PC-9 (cell line): ENCODE results near the gene CFL1.

Source experiments
- CTCF ChIP-seq: fragments of 200-600 bp; sonication (generic); conservative IDR thresholded peaks from 2 replicates; pipeline ENCODE4 v1.6.1; 2017; ENCODE audit warnings: mixed run types, antibody characterized with exemption, mild to moderate bottlenecking, moderate library complexity
- EZH2 ChIP-seq: fragments of 200-600 bp; sonication (generic); IDR thresholded peaks from 2 replicates; pipeline ENCODE4 v1.8.0; 2017; ENCODE audit warnings: antibody characterized with exemption, low read depth

DNA sequence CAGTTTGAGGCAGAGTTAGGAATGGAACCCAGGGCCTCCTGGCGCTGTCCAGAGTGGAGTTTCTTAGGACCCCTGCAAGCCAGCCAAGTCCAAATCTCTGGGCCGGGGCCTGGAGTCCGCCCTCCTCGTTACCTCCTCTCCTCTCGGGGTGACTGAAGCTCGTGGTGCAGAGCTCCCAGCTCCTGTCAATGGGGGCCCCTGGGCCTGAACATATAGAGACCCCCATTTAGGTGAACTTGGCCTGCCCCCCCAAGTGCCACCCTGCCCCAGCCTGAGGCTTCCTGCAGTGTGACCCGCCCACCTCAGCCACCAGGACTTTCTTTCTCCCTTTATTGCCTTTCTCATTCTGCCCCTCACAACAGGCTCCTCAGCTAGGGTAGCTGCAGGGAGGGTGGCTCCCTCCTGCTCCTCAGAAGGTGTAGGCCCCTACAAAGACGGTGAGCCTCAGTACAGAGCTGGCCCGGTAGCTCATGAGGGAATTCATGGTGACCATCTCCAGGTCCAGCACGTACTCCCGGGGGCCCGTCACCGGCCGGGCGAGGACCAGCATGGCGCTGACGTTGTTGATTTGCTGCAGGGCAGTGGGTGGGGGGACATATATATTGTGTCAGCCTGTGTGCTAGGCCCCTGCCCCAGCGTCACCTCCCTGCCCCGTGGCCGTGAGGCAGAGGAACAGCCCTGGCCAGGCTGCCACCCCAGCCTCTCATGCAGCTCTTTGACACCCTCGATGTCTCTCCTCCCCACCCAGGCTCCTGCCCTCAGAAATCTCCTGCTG, 8.7 kb upstream of the CFL1 start:
- TF ChIP-seq CTCF, result no peak
- no peak for TF ChIP-seq EZH2
